A549 treated with CpdA at 1 μM for 4 hours (cell line): ENCODE measurements around the gene RGS4. TPM values are rescaled to one million over a fixed set of nuclear protein-coding genes. Genes with fewer than 3 reads are reported as not detected.

Experiments
- total RNA-seq: library from RNA; stranded (reverse); fragments of 200-300 nt; extraction: Qiagen RNA extraction; gene quantifications from 5 replicates; pipeline ENCODE4 v1.2.3, GENCODE V29; 2022; ENCODE audit warnings: low read depth

RGS4 gene
- total RNA-seq, result 0.07 to 0.19 TPM (median 0.13 TPM) in 4 of 5 replicates, not detected in the other

DNA sequence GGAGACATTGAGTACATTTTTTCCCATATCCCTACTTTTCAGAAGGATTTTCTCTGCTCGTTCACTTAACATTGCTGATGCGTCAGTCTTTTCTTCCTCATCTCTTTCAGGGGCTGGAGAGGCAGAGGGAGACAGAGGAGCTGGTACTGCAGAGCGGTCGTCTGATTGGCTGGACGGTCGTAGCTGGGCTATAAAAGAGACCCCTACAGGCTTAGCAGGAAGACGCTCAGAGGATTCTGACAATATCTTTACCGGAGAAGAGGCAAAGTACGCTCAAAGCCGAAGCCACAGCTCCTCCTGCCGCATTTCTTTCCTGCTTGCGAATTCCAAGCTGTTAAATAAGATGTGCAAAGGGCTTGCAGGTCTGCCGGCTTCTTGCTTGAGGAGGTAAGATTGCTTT is at the start of gene RGS4:
Gene RGS4 (plus strand): TSS at position 220 of the 400 bp plus-strand sequence. CDS start 124 bp downstream, at position 344.

Other genes starting within 250 kb of the RGS4 start
- not detected in 5 replicates for gene CCDC190, start 208.2 kb upstream of the RGS4 start, total RNA-seq
- gene RGS5, start 133.6 kb downstream of the RGS4 start, total RNA-seq, result 0.39 to 1.5 TPM (median 0.79 TPM) in 5 replicates